Endodermal cell (in vitro differentiated cells): ENCODE measurements around the gene RASGEF1C. TPM values are rescaled to one million over a fixed set of nuclear protein-coding genes. Genes with fewer than 3 reads are reported as not detected.
A peak's percentile ranks its signal among the peaks of the same experiment; 100 is the strongest.
"Not testable (repeated sequence)": the region's sequence is repeated elsewhere in the genome, so short reads cannot be mapped to it uniquely, and the experiment has no call there.

Experiments
- DNase-seq: peaks from one replicate; pipeline ENCODE4 v3.0.0-alpha.2; 2017
- H3K27ac ChIP-seq: 2 replicates; pipeline ENCODE4 v1.5.1; 2013; ENCODE audit warnings: mild to moderate bottlenecking, low read depth, low read length, moderate library complexity
- H3K27me3 ChIP-seq: 2 replicates; pipeline ENCODE4 v1.6.1; 2013; ENCODE audit warnings: mild to moderate bottlenecking, low read length, moderate library complexity; ENCODE audit not compliant: insufficient read depth, control insufficient read depth, poor library complexity, severe bottlenecking
- H3K36me3 ChIP-seq: 2 replicates; pipeline ENCODE4 v1.7.0; 2013; ENCODE audit warnings: mild to moderate bottlenecking, low read length, moderate library complexity; ENCODE audit not compliant: control insufficient read depth, insufficient read depth
- H3K4me1 ChIP-seq: one replicate; pipeline ENCODE4 v1.7.0; 2013; ENCODE audit warnings: low read length; ENCODE audit not compliant: control insufficient read depth, insufficient read depth
- H3K4me3 ChIP-seq: 2 replicates; pipeline ENCODE4 v1.5.1; 2013; ENCODE audit warnings: mild to moderate bottlenecking, low read length, moderate library complexity
- H3K9ac ChIP-seq: 2 replicates; pipeline ENCODE4 v1.6.1; 2013; ENCODE audit warnings: mild to moderate bottlenecking, low read length, moderate library complexity; ENCODE audit not compliant: poor library complexity, severe bottlenecking; ENCODE audit errors: extremely low read depth
- H3K9me3 ChIP-seq: 2 replicates; pipeline ENCODE4 v1.6.1; 2013; ENCODE audit warnings: mild to moderate bottlenecking, low read length, moderate library complexity; ENCODE audit not compliant: control insufficient read depth
- H3K27ac Mint-ChIP-seq: 2 replicates; pipeline ENCODE4 v1.8.0; 2020; ENCODE audit warnings: mixed read lengths
- H3K27me3 Mint-ChIP-seq: 2 replicates; pipeline ENCODE4 v1.8.0; 2021; ENCODE audit warnings: mild to moderate bottlenecking, mixed read lengths; ENCODE audit not compliant: insufficient read depth
- H3K36me3 Mint-ChIP-seq: 2 replicates; pipeline ENCODE4 v1.8.0; 2020; ENCODE audit warnings: low read depth, mixed read lengths
- H3K4me1 Mint-ChIP-seq: 2 replicates; pipeline ENCODE4 v1.8.0; 2020; ENCODE audit warnings: mixed read lengths
- H3K4me3 Mint-ChIP-seq: 2 replicates; pipeline ENCODE4 v1.8.0; 2020; ENCODE audit warnings: mild to moderate bottlenecking, moderate library complexity, mixed read lengths
- H3K9me3 Mint-ChIP-seq: 2 replicates; pipeline ENCODE4 v1.8.0; 2020; ENCODE audit warnings: mild to moderate bottlenecking, mixed read lengths
- CTCF ChIP-seq: fragments of 200-600 bp; sonication (generic); conservative IDR thresholded peaks from 2 replicates; pipeline ENCODE4 v1.5.0; 2021; ENCODE audit warnings: antibody characterized with exemption, mild to moderate bottlenecking
- WGBS, 2 experiments: methylation state at CpG; one replicate each; pipeline versions ENCODE4 v1.1.5 to v1.1.7; 2013; ENCODE audit warnings: missing lambda C conversion rate in 2 of 2, mixed read lengths in 1 of 2; ENCODE audit not compliant: insufficient coverage in 1 of 2, insufficient read length in 1 of 2; 5-methylcytosine and 5-hydroxymethylcytosine counted together
- total RNA-seq, 2 donors: library from RNA; stranded (reverse); fragmentation: NEBNext Ultra II Directional in 1 of 2; extraction: Animal tissue kit (Norgen Biotek cat#: 25700) in 1 of 2; gene quantifications; 2 replicates in 1 of 2; 3 replicates in 1 of 2; pipeline ENCODE4 v1.2.1, GENCODE V29; 2021

The RASGEF1C gene
- total RNA-seq, 2 donors from 2014 or later = 0.62 to 0.75 TPM

GRCh38 chr5:180090098-180090768 lies 118.8 kb downstream of the RASGEF1C start:
- Mint-ChIP-seq H3K9me3 (no peaks in the 10 kb centered on the region), H3K36me3 (no peaks in the 10 kb centered on the region), H3K4me3 (peak overlapping the region; percentile 71), H3K27ac (peak overlapping the region; percentile 97), H3K4me1 (peaks cover 9% of the 10 kb centered on the region), H3K27me3 (peaks cover 4% of the 10 kb centered on the region)
- peak overlapping the region; percentile 62 for H3K9ac ChIP-seq
- TF ChIP-seq CTCF = peak; percentile 99
- peak overlapping the region; percentile 81 for H3K4me3 ChIP-seq
- no peaks in the 10 kb centered on the region for H3K4me1 ChIP-seq
- no peaks in the 10 kb centered on the region for H3K27me3 ChIP-seq
- 2 to 4% methylated on average over 25 to 58 of the region's 58 CpGs for WGBS, 2 experiments
- no peaks in the 10 kb centered on the region for H3K9me3 ChIP-seq
- no peaks in the 10 kb centered on the region for H3K36me3 ChIP-seq
- DNase-seq = peak; percentile 97
- peak overlapping the region; percentile 92 for H3K27ac ChIP-seq

- not testable (repeated sequence) for H3K36me3 ChIP-seq, H3K4me1 Mint-ChIP-seq, H3K4me1 ChIP-seq, H3K9me3 Mint-ChIP-seq, H3K27me3 Mint-ChIP-seq, H3K9me3 ChIP-seq, H3K36me3 Mint-ChIP-seq, H3K27me3 ChIP-seq, DNase-seq
- WGBS, 2 experiments = 73 to 95% methylated on average over 9 to 15 of the region's 18 CpGs
- H3K27ac ChIP-seq = peak overlapping the region; percentile 92
- Mint-ChIP-seq H3K27ac (peak overlapping the region; percentile 97), H3K4me3 (peak overlapping the region; percentile 71)
- H3K4me3 ChIP-seq = peak overlapping the region; percentile 81
- H3K9ac ChIP-seq = peak overlapping the region; percentile 62
Measured at GRCh38 chr5:180089628-180090027, 119.4 kb downstream of the RASGEF1C start.

DNA sequence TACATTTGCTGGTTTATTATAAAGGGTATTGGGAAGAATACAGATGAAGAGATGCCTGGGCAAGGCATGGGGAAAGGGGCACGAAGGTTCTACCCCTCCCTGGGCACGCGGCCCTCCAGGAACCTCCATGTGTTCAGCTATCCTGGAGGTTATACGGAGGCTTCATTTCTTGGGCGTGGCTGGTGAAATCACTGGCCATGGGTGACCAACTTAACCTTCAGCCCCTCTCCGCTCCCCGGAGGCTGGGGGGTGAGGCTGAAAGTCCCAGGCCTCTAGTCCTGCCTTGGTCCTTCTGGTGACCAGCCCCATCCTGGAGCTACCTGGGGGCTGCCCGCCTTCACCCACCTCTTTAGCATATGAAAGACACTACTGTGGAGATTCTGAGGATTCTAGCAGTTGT lies 120.5 kb downstream of the RASGEF1C start:
- peak; percentile 46 for DNase-seq
- H3K27me3 ChIP-seq = no peaks in the 10 kb centered on the region
- Mint-ChIP-seq H3K36me3 (no peaks in the 10 kb centered on the region), H3K4me3 (peak overlapping the region; percentile 18), H3K27me3 (peaks cover 1% of the 10 kb centered on the region), H3K4me1 (peaks cover 18% of the 10 kb centered on the region), H3K9me3 (no peaks in the 10 kb centered on the region), H3K27ac (no peak overlapping the region)
- no peak overlapping the region for H3K9ac ChIP-seq
- H3K4me3 ChIP-seq = no peak overlapping the region
- no peaks in the 10 kb centered on the region for H3K9me3 ChIP-seq
- H3K4me1 ChIP-seq = peaks cover 8% of the 10 kb centered on the region
- no peak overlapping the region for H3K27ac ChIP-seq
- WGBS, 2 experiments = 94 to 100% methylated on average over 4 to 8 of the region's 8 CpGs
- no peaks in the 10 kb centered on the region for H3K36me3 ChIP-seq
- TF ChIP-seq CTCF = no peak
